Measurements from ENCODE around the gene GPR78. TPM values are rescaled to one million over a fixed set of nuclear protein-coding genes. Genes with fewer than 3 reads are reported as not detected.

GPR78 gene
- total RNA-seq, 2 experiments from 2014 or later, result not detected

DNA sequence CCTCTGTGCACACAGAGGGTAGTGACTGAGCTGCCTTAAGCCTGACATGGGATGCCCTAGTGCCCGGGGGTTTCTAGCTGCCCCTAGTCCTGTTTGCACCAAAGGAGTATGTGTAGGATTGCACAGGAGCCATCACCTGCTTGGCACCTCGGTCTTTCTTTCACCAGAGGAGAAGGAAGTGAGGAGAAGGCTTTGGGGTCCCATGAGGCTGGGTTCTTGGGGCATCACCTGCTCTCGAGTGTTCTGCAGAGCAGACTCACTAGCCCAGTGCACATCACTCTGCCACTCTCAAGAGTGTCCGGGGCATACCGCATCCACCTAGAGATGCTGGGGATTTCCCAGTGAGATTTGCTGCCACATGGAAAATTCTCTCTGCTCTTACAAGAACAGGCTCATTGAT lies 40.5 kb upstream of the GPR78 start:
- Mint-ChIP-seq H3K4me3 (peak overlapping the region; percentile 69), H3K36me3 (ENCODE audit: low read depth) (no peaks in the 10 kb centered on the region), H3K4me1 (ENCODE audit: low read depth) (peaks cover 10% of the 10 kb centered on the region), H3K27me3 (no peaks in the 10 kb centered on the region), H3K9me3 (no peaks in the 10 kb centered on the region), H3K27ac (peak overlapping the region; percentile 78)
- ChIA-PET CTCF (no interaction called here), POLR2A (no interaction called here)
- peaks cover 10% of the 10 kb centered on the region for H3K4me1 ChIP-seq (ENCODE audit: insufficient read depth, low read length)
- no peak for TF ChIP-seq CTCF (IDR thresholded peaks at IDR 0.05)
- H3K27ac ChIP-seq (ENCODE audit: low read depth in 1 of 2, low read length in 2 of 2), result peak overlapping the region in 1 of 2 donors; percentile 69
- no peaks in the 10 kb centered on the region for H3K36me3 ChIP-seq (ENCODE audit: insufficient read depth, low read length)
- DNase-seq, result peak in 1 of 14 experiments; percentile 37
- peak overlapping the region; percentile 22 for H3K4me3 ChIP-seq (ENCODE audit: low read length)
- no peaks in the 10 kb centered on the region for H3K27me3 ChIP-seq (ENCODE audit: control insufficient read depth in 1 of 2, insufficient read depth in 2 of 2, low read length in 2 of 2)
- peaks cover 0 to 4% of the 10 kb centered on the region in 2 experiments for H3K9me3 ChIP-seq (ENCODE audit: control insufficient read depth in 1 of 2, insufficient read depth in 1 of 2, low read length in 2 of 2)
- ATAC-seq (ENCODE audit: poor library complexity), result peak; percentile 44
- intact Hi-C loops (cut with DNase I, micrococcal nuclease), result no loop called here

DNA sequence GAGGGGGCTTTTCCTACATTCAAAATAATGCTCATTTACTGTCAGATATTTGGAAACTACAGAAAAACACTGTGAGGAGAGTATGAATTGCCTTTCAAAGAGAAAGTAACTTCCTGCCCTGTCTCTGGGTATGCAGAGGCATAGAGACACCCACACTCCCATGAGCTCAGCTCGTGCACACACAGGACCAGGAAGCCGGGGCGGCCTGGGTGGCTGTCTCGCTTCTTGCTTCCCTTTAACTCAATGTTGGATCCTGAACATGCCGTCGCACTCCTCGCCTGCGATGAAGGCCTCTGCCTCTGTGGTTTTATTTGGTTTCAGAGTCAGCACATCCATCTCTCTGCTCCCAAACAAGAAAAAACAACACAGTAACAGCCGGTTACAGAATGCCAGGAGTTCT lies 40.1 kb upstream of the GPR78 start:
- H3K27ac Mint-ChIP-seq, result peak overlapping the region; percentile 78
- Histone ChIP-seq H3K36me3 (ENCODE audit: insufficient read depth, low read length) (no peaks in the 10 kb centered on the region), H3K4me1 (ENCODE audit: insufficient read depth, low read length) (peaks cover 10% of the 10 kb centered on the region), H3K4me3 (ENCODE audit: low read length) (peak overlapping the region; percentile 22), H3K27me3 (ENCODE audit: control insufficient read depth in 1 of 2, insufficient read depth in 2 of 2, low read length in 2 of 2) (no peaks in the 10 kb centered on the region), H3K27ac (ENCODE audit: low read depth in 1 of 2, low read length in 2 of 2) (peak overlapping the region in 1 of 2 donors; percentile 69), H3K9me3 (ENCODE audit: control insufficient read depth in 1 of 2, insufficient read depth in 1 of 2, low read length in 2 of 2) (peaks cover 0 to 4% of the 10 kb centered on the region in 2 experiments)
- ChIA-PET CTCF (no interaction called here), POLR2A (no interaction called here)
- H3K9me3 Mint-ChIP-seq, result no peaks in the 10 kb centered on the region
- peak overlapping the region; percentile 69 for H3K4me3 Mint-ChIP-seq
- intact Hi-C loops (cut with DNase I, micrococcal nuclease), result no loop called here
- peaks cover 10% of the 10 kb centered on the region for H3K4me1 Mint-ChIP-seq (ENCODE audit: low read depth)
- peak; percentile 76 for ATAC-seq (ENCODE audit: poor library complexity)
- no peaks in the 10 kb centered on the region for H3K36me3 Mint-ChIP-seq (ENCODE audit: low read depth)
- H3K27me3 Mint-ChIP-seq, result no peaks in the 10 kb centered on the region
- no peak for TF ChIP-seq CTCF (IDR thresholded peaks at IDR 0.05)
- peak in 5 of 14 experiments; percentile 10 to 39 (median 19) for DNase-seq

DNA sequence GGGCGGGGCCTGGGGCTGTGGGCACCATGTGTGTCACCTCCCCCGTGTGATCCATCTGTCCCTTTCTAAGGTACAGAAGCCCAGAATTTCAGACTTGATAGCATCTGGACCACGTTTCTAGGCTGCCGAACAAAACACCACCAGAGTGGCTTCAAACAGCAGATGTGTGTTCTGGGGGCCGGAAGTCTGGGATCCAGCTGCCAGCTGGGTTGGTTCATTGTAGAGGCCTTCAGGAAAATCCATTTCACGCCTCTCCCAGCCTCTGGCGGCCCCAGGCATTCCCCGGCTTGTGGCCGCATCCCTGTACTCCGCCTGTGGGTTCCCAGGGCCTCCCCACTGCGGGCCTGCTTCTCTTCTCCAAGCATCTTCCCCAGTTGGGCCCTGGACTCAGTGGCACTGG lies 39.6 kb upstream of the GPR78 start:
- ChIA-PET POLR2A (no interaction called here), CTCF (no interaction called here)
- H3K27me3 ChIP-seq (ENCODE audit: control insufficient read depth in 1 of 2, insufficient read depth in 2 of 2, low read length in 2 of 2), result no peaks in the 10 kb centered on the region
- Mint-ChIP-seq H3K27me3 (no peaks in the 10 kb centered on the region), H3K4me3 (no peak overlapping the region), H3K4me1 (ENCODE audit: low read depth) (peaks cover 10% of the 10 kb centered on the region), H3K9me3 (no peaks in the 10 kb centered on the region), H3K36me3 (ENCODE audit: low read depth) (no peaks in the 10 kb centered on the region), H3K27ac (peak overlapping the region; percentile 78)
- no peaks in the 10 kb centered on the region for H3K9me3 ChIP-seq (ENCODE audit: control insufficient read depth in 1 of 2, insufficient read depth in 1 of 2, low read length in 2 of 2)
- no peak for TF ChIP-seq CTCF (IDR thresholded peaks at IDR 0.05)
- no peaks in the 10 kb centered on the region for H3K36me3 ChIP-seq (ENCODE audit: insufficient read depth, low read length)
- intact Hi-C loops (cut with DNase I, micrococcal nuclease), result no loop called here
- H3K27ac ChIP-seq (ENCODE audit: low read depth in 1 of 2, low read length in 2 of 2), result peak overlapping the region in 1 of 2 donors; percentile 69
- no peak overlapping the region for H3K4me3 ChIP-seq (ENCODE audit: low read length)
- DNase-seq (no peak), ATAC-seq (ENCODE audit: poor library complexity) (no peak)
- H3K4me1 ChIP-seq (ENCODE audit: insufficient read depth, low read length), result peaks cover 10% of the 10 kb centered on the region

Measured in CD4-positive, alpha-beta T cell (primary cell).